SU-DHL-6 (cell line): ENCODE measurements around the gene DNPH1.

Experiments used
- H2AFZ ChIP-seq: fragments of 200-600 bp; sonication (generic); 2 replicates; pipeline ENCODE4 v1.6.1; 2014; ENCODE audit warnings: low read depth, mild to moderate bottlenecking, moderate library complexity, mixed read lengths, antibody characterized with exemption, low read length; ENCODE audit not compliant: severe bottlenecking
- H3F3A ChIP-seq: fragments of 200-600 bp; shearing (Covaris generic); 2 replicates; pipeline ENCODE4 v1.6.0; 2016; ENCODE audit warnings: antibody characterized with exemption, mild to moderate bottlenecking; ENCODE audit not compliant: insufficient read depth
- H3K27ac ChIP-seq: fragments of 200-600 bp; sonication (generic); 2 replicates; pipeline ENCODE4 v1.5.1; 2016; ENCODE audit warnings: low read depth, mild to moderate bottlenecking, low read length, moderate library complexity, mixed read lengths
- H3K27me3 ChIP-seq: fragments of 200-600 bp; sonication (generic), shearing (Covaris generic); 2 replicates; pipeline ENCODE4 v1.6.0; 2014; ENCODE audit warnings: mild to moderate bottlenecking, low read length
- H3K36me3 ChIP-seq: fragments of 200-600 bp; sonication (generic); 2 replicates; pipeline ENCODE4 v1.6.1; 2014; ENCODE audit warnings: mild to moderate bottlenecking, low read length, mixed read lengths
- H3K4me2 ChIP-seq: fragments of 300-600, 200-600 bp; shearing (Covaris generic), sonication (generic); 2 replicates; pipeline ENCODE4 v1.6.0; 2014; ENCODE audit warnings: low read length, low read depth, mild to moderate bottlenecking; ENCODE audit not compliant: poor library complexity, severe bottlenecking
- H3K4me3 ChIP-seq: fragments of 200-600 bp; sonication (generic); 2 replicates; pipeline ENCODE4 v1.5.1; 2014; ENCODE audit warnings: antibody characterized with exemption, low read length, mild to moderate bottlenecking, mixed read lengths; ENCODE audit not compliant: insufficient read depth, poor library complexity, severe bottlenecking
- H3K79me2 ChIP-seq: fragments of 200-600 bp; sonication (generic); 2 replicates; pipeline ENCODE4 v1.6.1; 2014; ENCODE audit warnings: mild to moderate bottlenecking, low read length, moderate library complexity; ENCODE audit not compliant: insufficient read depth
- H3K9ac ChIP-seq: fragments of 200-600 bp; sonication (generic); 2 replicates; pipeline ENCODE4 v1.7.0; 2014; ENCODE audit warnings: mild to moderate bottlenecking, low read length
- H3K9me2 ChIP-seq: fragments of 200-600 bp; sonication (generic); replicated peaks from 2 replicates; pipeline ENCODE4 v1.6.1; 2014; ENCODE audit warnings: low read length; ENCODE audit not compliant: insufficient read depth
- H3K9me3 ChIP-seq: fragments of 200-600 bp; sonication (generic); 2 replicates; pipeline ENCODE4 v1.6.1; 2014; ENCODE audit warnings: low read length, mixed read lengths; ENCODE audit not compliant: insufficient read depth
- H4K20me1 ChIP-seq: fragments of 200-600 bp; sonication (generic); 2 replicates; pipeline ENCODE4 v1.6.1; 2014; ENCODE audit warnings: low read depth, mild to moderate bottlenecking, antibody characterized with exemption, low read length, moderate library complexity, mixed read lengths
- CTCF ChIP-seq: fragments of 200-600 bp; sonication (generic); IDR thresholded peaks from one replicate; pipeline ENCODE4 v1.5.1; 2017; ENCODE audit warnings: antibody characterized with exemption, mild to moderate bottlenecking, low read length, moderate library complexity; ENCODE audit not compliant: insufficient read depth, poor library complexity, severe bottlenecking
- EZH2phosphoT487 ChIP-seq: fragments of 200-600 bp; sonication (generic), shearing (Covaris generic); conservative IDR thresholded peaks from 2 replicates; pipeline ENCODE4 v1.6.1; 2018; ENCODE audit warnings: mild to moderate bottlenecking, antibody characterized with exemption, low read length, moderate library complexity, mixed read lengths

DNPH1 gene

GRCh38 chr6:43192911-43193310, 36.4 kb downstream of the DNPH1 start:
- Histone ChIP-seq H3K27me3 (no peaks in the 10 kb centered on the region), H3K4me3 (no peak overlapping the region), H3K9me2 (no peaks in the 10 kb centered on the region), H2AFZ (no peak overlapping the region), H3F3A (peaks cover 12% of the 10 kb centered on the region; the same call in 1 of the 2 replicates), H3K27ac (no peak overlapping the region), H3K9ac (no peak overlapping the region), H4K20me1 (no peaks in the 10 kb centered on the region), H3K4me2 (no peak overlapping the region), H3K9me3 (no peaks in the 10 kb centered on the region), H3K79me2 (no peaks in the 10 kb centered on the region), H3K36me3 (peaks cover 4% of the 10 kb centered on the region; the same call in 1 of the 2 replicates)
- TF ChIP-seq EZH2phosphoT487 (no peak), CTCF (no peak)

- Histone ChIP-seq H3K9ac (no peak overlapping the region), H3K27ac (no peak overlapping the region), H4K20me1 (no peaks in the 10 kb centered on the region), H3K36me3 (peaks cover 8% of the 10 kb centered on the region; the same call in 1 of the 2 replicates), H3F3A (peaks cover 12% of the 10 kb centered on the region; the same call in 1 of the 2 replicates), H2AFZ (no peak overlapping the region), H3K4me3 (no peak overlapping the region), H3K9me3 (no peaks in the 10 kb centered on the region), H3K27me3 (no peaks in the 10 kb centered on the region), H3K4me2 (no peak overlapping the region), H3K79me2 (no peaks in the 10 kb centered on the region), H3K9me2 (no peaks in the 10 kb centered on the region)
- TF ChIP-seq CTCF (no peak), EZH2phosphoT487 (no peak)
Observed at GRCh38 chr6:43189776-43190304, 39.4 kb downstream of the DNPH1 start.

- no peak overlapping the region for H3K4me2 ChIP-seq
- H3K27ac ChIP-seq = no peak overlapping the region
- H3F3A ChIP-seq = peaks cover 12% of the 10 kb centered on the region; the same call in 1 of the 2 replicates
- H3K36me3 ChIP-seq = peaks cover 10% of the 10 kb centered on the region; the same call in 1 of the 2 replicates
- H3K9ac ChIP-seq = no peak overlapping the region
- H3K9me2 ChIP-seq = no peaks in the 10 kb centered on the region
- H3K9me3 ChIP-seq = no peaks in the 10 kb centered on the region
- H3K27me3 ChIP-seq = no peaks in the 10 kb centered on the region
- H4K20me1 ChIP-seq = no peaks in the 10 kb centered on the region
- H2AFZ ChIP-seq = no peak overlapping the region
- no peak for TF ChIP-seq EZH2phosphoT487
- TF ChIP-seq CTCF = no peak
- H3K79me2 ChIP-seq = no peaks in the 10 kb centered on the region
- no peak overlapping the region for H3K4me3 ChIP-seq
Observed at GRCh38 chr6:43188426-43188825, 40.9 kb downstream of the DNPH1 start.
